Kidney (tissue), 14 donors: ENCODE measurements around the gene ZNF236. TPM values are rescaled to one million over a fixed set of nuclear protein-coding genes. Genes with fewer than 3 reads are reported as not detected.

Experiments
- DNase-seq, 5 donors: peaks; one replicate each; pipeline ENCODE4 v3.0.0-alpha.2; 2013 to 2020
- FAIRE-seq: peaks from 2 replicates; lab custom pipeline; 2012; peaks lifted over from hg19 to GRCh38; lab: Jason Lieb, UNC
- H3K27ac ChIP-seq, 2 donors: one replicate each; pipeline ENCODE4 v1.7.0; 2013; ENCODE audit warnings: low read depth in 2 of 2, low read length in 2 of 2, inconsistent platforms in 1 of 2
- H3K27me3 ChIP-seq: one replicate; pipeline ENCODE4 v1.7.1; 2013; ENCODE audit warnings: low read length, inconsistent platforms; ENCODE audit not compliant: control insufficient read depth, insufficient read depth
- H3K36me3 ChIP-seq, 3 donors: one replicate each; pipeline versions ENCODE4 v1.7.0 to v1.7.1; 2013; ENCODE audit warnings: low read length in 3 of 3, control low read depth in 1 of 3, inconsistent platforms in 1 of 3; ENCODE audit not compliant: insufficient read depth in 3 of 3, control insufficient read depth in 2 of 3
- H3K4me1 ChIP-seq, 3 donors: one replicate each; pipeline versions ENCODE4 v1.7.0 to v1.7.1; 2013; ENCODE audit warnings: low read length in 3 of 3, inconsistent platforms in 1 of 3, low read depth in 1 of 3; ENCODE audit not compliant: control insufficient read depth in 2 of 3, insufficient read depth in 2 of 3
- H3K4me3 ChIP-seq, 3 donors: one replicate each; pipeline versions ENCODE4 v1.7.0 to v1.8.1; 2013; ENCODE audit warnings: low read length in 3 of 3, control low read depth in 1 of 3, inconsistent platforms in 1 of 3
- H3K9ac ChIP-seq, 3 donors: one replicate each; pipeline versions ENCODE4 v1.7.0 to v1.7.1; 2013; ENCODE audit warnings: low read length in 3 of 3, control low read depth in 1 of 3, inconsistent platforms in 1 of 3
- H3K9me3 ChIP-seq, 3 donors: one replicate each; pipeline versions ENCODE4 v1.7.0 to v1.7.1; 2013; ENCODE audit warnings: low read length in 3 of 3, control low read depth in 1 of 3, inconsistent platforms in 1 of 3; ENCODE audit not compliant: control insufficient read depth in 2 of 3, insufficient read depth in 1 of 3
- intact Hi-C: fragments of 100-400 bp; cut with DNase I; formaldehyde crosslinking; loops from one replicate; pipeline ENCODE4 v1.11.1; 2022
- polyA plus RNA-seq: library from polyadenylated mRNA; stranded (reverse); fragments of 350-450 nt; fragmentation: Illumina TruSeq; extraction: RNeasy Lipid Tissue Mini Kit (QIAGEN cat#74804); gene quantifications from one replicate; pipeline ENCODE4 v1.2.3, GENCODE V29; 2014; ENCODE audit warnings: low read depth, low replicate concordance; ENCODE audit not compliant: insufficient read depth
- total RNA-seq: library from RNA; stranded (reverse); fragmentation: NEBNext Ultra II Directional; extraction: Animal tissue kit (Norgen Biotek cat#: 25700); gene quantifications from one replicate; pipeline ENCODE4 v1.2.1, GENCODE V29; 2021
- TF ChIP-seq, protein P1 (sequence below): IDR thresholded peaks from 3 replicates; pipeline ENCODE4 v1.5.1; 2012; ENCODE audit warnings: mild to moderate bottlenecking, moderate library complexity, borderline replicate concordance; ENCODE audit not compliant: insufficient read depth; ENCODE audit errors: extremely low read depth
- donor health status: control.
- donor health status: control.
- donor health status: control.
- donor health status: control.
- donor health status: control.
- donor health status: DM: yes; HTN: yes; CAD: no.
- donor health status: Normal renal cell carcinoma (clear cell type).

ZNF236 gene
- total and polyA plus RNA-seq, 2 donors from 2014 or later, result 1.1 to 18.6 TPM

GRCh38 chr18:76991021-76991688, 168.8 kb downstream of the ZNF236 start:
- peak in 1 of 5 donors; percentile 32 for DNase-seq
- H3K9ac ChIP-seq, result no peak overlapping the region
- H3K36me3 ChIP-seq, result no peaks in the 10 kb centered on the region
- peaks cover 0 to 7% (median 0%) of the 10 kb centered on the region in 3 donors for H3K4me1 ChIP-seq
- H3K27ac ChIP-seq, result peak overlapping the region in 1 of 2 donors; percentile 3
- no peaks in the 10 kb centered on the region for H3K9me3 ChIP-seq
- TF ChIP-seq, protein P1, sequence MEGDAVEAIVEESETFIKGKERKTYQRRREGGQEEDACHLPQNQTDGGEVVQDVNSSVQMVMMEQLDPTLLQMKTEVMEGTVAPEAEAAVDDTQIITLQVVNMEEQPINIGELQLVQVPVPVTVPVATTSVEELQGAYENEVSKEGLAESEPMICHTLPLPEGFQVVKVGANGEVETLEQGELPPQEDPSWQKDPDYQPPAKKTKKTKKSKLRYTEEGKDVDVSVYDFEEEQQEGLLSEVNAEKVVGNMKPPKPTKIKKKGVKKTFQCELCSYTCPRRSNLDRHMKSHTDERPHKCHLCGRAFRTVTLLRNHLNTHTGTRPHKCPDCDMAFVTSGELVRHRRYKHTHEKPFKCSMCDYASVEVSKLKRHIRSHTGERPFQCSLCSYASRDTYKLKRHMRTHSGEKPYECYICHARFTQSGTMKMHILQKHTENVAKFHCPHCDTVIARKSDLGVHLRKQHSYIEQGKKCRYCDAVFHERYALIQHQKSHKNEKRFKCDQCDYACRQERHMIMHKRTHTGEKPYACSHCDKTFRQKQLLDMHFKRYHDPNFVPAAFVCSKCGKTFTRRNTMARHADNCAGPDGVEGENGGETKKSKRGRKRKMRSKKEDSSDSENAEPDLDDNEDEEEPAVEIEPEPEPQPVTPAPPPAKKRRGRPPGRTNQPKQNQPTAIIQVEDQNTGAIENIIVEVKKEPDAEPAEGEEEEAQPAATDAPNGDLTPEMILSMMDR, result no peak
- intact Hi-C loops, result loop anchor here (10.0 kb wide), 1 partner anchor 224 kb away; no protein-coding TSS in a partner anchor
- FAIRE-seq, result no peak
- no peaks in the 10 kb centered on the region for H3K27me3 ChIP-seq
- H3K4me3 ChIP-seq, result no peak overlapping the region

GRCh38 chr18:76992226-76993084, 170.1 kb downstream of the ZNF236 start:
- Histone ChIP-seq H3K27me3 (no peaks in the 10 kb centered on the region), H3K27ac (no peak overlapping the region), H3K9me3 (no peaks in the 10 kb centered on the region), H3K4me3 (no peak overlapping the region), H3K9ac (no peak overlapping the region), H3K4me1 (peaks cover 0 to 7% (median 0%) of the 10 kb centered on the region in 3 donors), H3K36me3 (no peaks in the 10 kb centered on the region)
- peak in 1 of 5 donors; percentile 39 for DNase-seq
- TF ChIP-seq, protein P1, result no peak
- no peak for FAIRE-seq
- intact Hi-C loops, result loop anchor here (10.0 kb wide), 1 partner anchor 222 kb away; no protein-coding TSS in a partner anchor

DNA sequence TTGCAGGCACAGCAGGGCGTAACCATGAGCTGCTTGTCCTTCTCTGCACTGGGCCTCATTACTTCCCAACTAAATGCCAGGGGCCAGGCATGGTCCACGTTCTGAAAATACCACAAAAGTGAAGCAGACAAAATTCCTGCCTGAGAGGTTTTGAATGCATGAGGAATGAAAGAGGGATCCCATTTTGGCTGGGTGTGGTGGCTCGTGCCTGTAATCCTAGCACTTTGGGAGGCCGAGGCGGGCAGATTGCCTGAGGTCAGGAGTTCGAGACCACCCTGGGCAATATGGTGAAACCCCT, 170.7 kb downstream of the ZNF236 start:
- H3K4me1 ChIP-seq, result peaks cover 0 to 7% (median 0%) of the 10 kb centered on the region in 3 donors
- TF ChIP-seq, protein P1, result no peak
- no peaks in the 10 kb centered on the region for H3K9me3 ChIP-seq
- H3K27ac ChIP-seq, result no peak overlapping the region
- no peaks in the 10 kb centered on the region for H3K27me3 ChIP-seq
- DNase-seq (no peak), FAIRE-seq (no peak)
- intact Hi-C loops, result loop anchor here (10.0 kb wide), 1 partner anchor 222 kb away; no protein-coding TSS in a partner anchor
- H3K4me3 ChIP-seq, result no peak overlapping the region
- H3K36me3 ChIP-seq, result no peaks in the 10 kb centered on the region
- H3K9ac ChIP-seq, result no peak overlapping the region
